Superior temporal gyrus (tissue), 1 donor: Measurements from ENCODE around the gene ARF3.

Experiments used
- DNase-seq: peaks from one replicate; pipeline ENCODE4 v3.0.0-alpha.2; 2016; ENCODE audit errors: extremely low spot score

The ARF3 gene

GRCh38 chr12:48957141-48958048 is at the start of gene ARF3:
ARF3 (minus strand) TSS chr12:48957487; CDS start chr12:48941095, 16,392 bp downstream.
- DNase-seq, result peak; percentile 84

- peak; percentile 54 for DNase-seq
These were observed 43.1 kb upstream of the ARF3 start for GRCh38 chr12:49000346-49000745.

GRCh38 chr12:48999371-49000131 is 42.3 kb upstream of the ARF3 start, which contains the start of gene DDN:
DDN (minus strand) TSS chr12:48999375; CDS start chr12:48999287, 88 bp downstream.
- DNase-seq, result peak; percentile 55

- no peak for DNase-seq
These were observed 41.4 kb upstream of the ARF3 start for GRCh38 chr12:48998497-48999353.

GRCh38 chr12:48997719-48998496 is 40.6 kb upstream of the ARF3 start:
- DNase-seq, result no peak

- DNase-seq, result peak; percentile 84
These were observed 39.8 kb upstream of the ARF3 start for GRCh38 chr12:48996794-48997718.

- peak; percentile 83 for DNase-seq
These were observed 38.0 kb upstream of the ARF3 start for GRCh38 chr12:48995086-48995879.

- DNase-seq, result no peak
These were observed 37.2 kb upstream of the ARF3 start for GRCh38 chr12:48994224-48995085.

GRCh38 chr12:48993787-48994186 is 36.5 kb upstream of the ARF3 start:
- DNase-seq, result no peak

GRCh38 chr12:48991247-48992050 is 34.2 kb upstream of the ARF3 start:
- DNase-seq, result no peak

- DNase-seq, result no peak
These were observed 33.3 kb upstream of the ARF3 start for GRCh38 chr12:48990552-48990951.

- DNase-seq, result peak; percentile 79
These were observed 30.9 kb upstream of the ARF3 start for GRCh38 chr12:48988030-48988649.

- no peak for DNase-seq
These were observed 29.5 kb upstream of the ARF3 start for GRCh38 chr12:48986720-48987291.

GRCh38 chr12:48985901-48986300 is 28.6 kb upstream of the ARF3 start:
- DNase-seq, result no peak

GRCh38 chr12:48985475-48985897 is 28.2 kb upstream of the ARF3 start:
- DNase-seq, result no peak

- no peak for DNase-seq
These were observed 25.3 kb upstream of the ARF3 start for GRCh38 chr12:48982397-48983080.
